Thoracic aorta (tissue), 2 donors: ENCODE results near the gene RNF144A. TPM values are rescaled to one million over a fixed set of nuclear protein-coding genes. Genes with fewer than 3 reads are reported as not detected.

ENCODE experiments used
- ATAC-seq: fragments of 150-250 bp; one replicate; pipeline ENCODE4 v1.8.0; 2017; ENCODE audit warnings: low read depth; ENCODE audit not compliant: insufficient number of reproducible peaks, low FRiP score
- DNase-seq: peaks from one replicate; pipeline ENCODE4 v3.0.0-alpha.2; 2020; ENCODE audit warnings: low spot score
- H3K27ac ChIP-seq, 2 donors: fragments of 200-600 bp; sonication (generic); 1 replicate in 1 of 2; 2 replicates in 1 of 2; pipeline ENCODE4 v1.5.1; 2016; ENCODE audit warnings: mild to moderate bottlenecking in 2 of 2, moderate library complexity in 2 of 2
- H3K27me3 ChIP-seq: fragments of 200-600 bp; sonication (generic); replicated peaks from 2 replicates; pipeline ENCODE4 v1.6.0; 2016; ENCODE audit warnings: mild to moderate bottlenecking; ENCODE audit not compliant: insufficient read depth
- H3K36me3 ChIP-seq: fragments of 200-600 bp; sonication (generic); one replicate; pipeline ENCODE4 v1.5.1; 2016
- H3K4me1 ChIP-seq, 2 donors: fragments of 200-600 bp; sonication (generic); 1 replicate in 1 of 2; 2 replicates in 1 of 2; pipeline versions ENCODE4 v1.5.1 to v1.6.0; 2016; ENCODE audit warnings: low read depth in 2 of 2, mild to moderate bottlenecking in 1 of 2; ENCODE audit not compliant: control insufficient read depth in 1 of 2
- H3K4me3 ChIP-seq: fragments of 200-600 bp; sonication (generic); 2 replicates; pipeline ENCODE4 v1.5.1; 2016; ENCODE audit warnings: mild to moderate bottlenecking
- H3K9me3 ChIP-seq: fragments of 200-600 bp; sonication (generic); 2 replicates; pipeline ENCODE4 v1.5.1; 2016
- CTCF ChIP-seq: fragments of 200-600 bp; sonication (generic); IDR thresholded peaks from one replicate; pipeline ENCODE4 v1.5.1; 2019; ENCODE audit warnings: antibody characterized with exemption
- total RNA-seq, 2 donors: library from RNA; depleted of rRNA; stranded (reverse); fragments of >200 nt; gene quantifications; one replicate each; pipeline versions ENCODE4 v1.1.0 to v1.2.3, GENCODE V29; 2016

The RNF144A gene
- total RNA-seq, 2 donors from 2014 or later: 3.4 to 6.2 TPM

GRCh38 chr2:6908291-6908690 is 8.9 kb upstream of the RNF144A start:
- no peaks in the 10 kb centered on the region for H3K9me3 ChIP-seq
- H3K36me3 ChIP-seq: no peaks in the 10 kb centered on the region
- no peak overlapping the region for H3K27ac ChIP-seq
- no peaks in the 10 kb centered on the region for H3K4me1 ChIP-seq
- no peaks in the 10 kb centered on the region for H3K27me3 ChIP-seq
- ATAC-seq: no peak
- no peak for DNase-seq
- no peak for TF ChIP-seq CTCF
- H3K4me3 ChIP-seq: no peak overlapping the region

- ATAC-seq: no peak
- no peak for DNase-seq
- no peaks in the 10 kb centered on the region for H3K36me3 ChIP-seq
- H3K27ac ChIP-seq: no peak overlapping the region
- no peaks in the 10 kb centered on the region for H3K9me3 ChIP-seq
- H3K27me3 ChIP-seq: no peaks in the 10 kb centered on the region
- H3K4me1 ChIP-seq: no peaks in the 10 kb centered on the region
- H3K4me3 ChIP-seq: no peak overlapping the region
- no peak for TF ChIP-seq CTCF
Measured at GRCh38 chr2:6909431-6910385, 7.5 kb upstream of the RNF144A start.

- no peak for ATAC-seq
Measured at GRCh38 chr2:6911721-6912120, 5.5 kb upstream of the RNF144A start.

GRCh38 chr2:6913415-6914157 is 3.6 kb upstream of the RNF144A start:
- Histone ChIP-seq H3K27me3 (no peaks in the 10 kb centered on the region), H3K27ac (no peak overlapping the region), H3K9me3 (no peaks in the 10 kb centered on the region), H3K36me3 (no peaks in the 10 kb centered on the region), H3K4me3 (no peak overlapping the region), H3K4me1 (peaks cover 0 to 5% of the 10 kb centered on the region in 2 donors)
- ATAC-seq: no peak
- DNase-seq: no peak
- TF ChIP-seq CTCF: no peak

More at GRCh38 chr2:6911721-6912120, 5.5 kb upstream of the RNF144A start:
- Histone ChIP-seq H3K4me3 (no peak overlapping the region), H3K27ac (no peak overlapping the region), H3K36me3 (no peaks in the 10 kb centered on the region), H3K9me3 (no peaks in the 10 kb centered on the region), H3K4me1 (peaks cover 0 to 1% of the 10 kb centered on the region in 2 donors), H3K27me3 (no peaks in the 10 kb centered on the region)
- DNase-seq: no peak
- no peak for TF ChIP-seq CTCF

GRCh38 chr2:6914828-6915227 is 2.4 kb upstream of the RNF144A start:
- Histone ChIP-seq H3K4me1 (peaks cover 3 to 14% of the 10 kb centered on the region in 2 donors), H3K27ac (no peak overlapping the region), H3K9me3 (no peaks in the 10 kb centered on the region), H3K36me3 (no peaks in the 10 kb centered on the region), H3K4me3 (no peak overlapping the region), H3K27me3 (no peaks in the 10 kb centered on the region)
- DNase-seq (no peak), ATAC-seq (no peak)
- no peak for TF ChIP-seq CTCF
